Stimulated activated naive CD4-positive, alpha-beta T cell (primary cell): ENCODE data around the gene TMEM201.

Experiments
- DNase-seq, 6 experiments: peaks; one replicate each; lab custom pipeline; 2025; lab: John Stamatoyannopoulos, UW

Gene TMEM201

DNA sequence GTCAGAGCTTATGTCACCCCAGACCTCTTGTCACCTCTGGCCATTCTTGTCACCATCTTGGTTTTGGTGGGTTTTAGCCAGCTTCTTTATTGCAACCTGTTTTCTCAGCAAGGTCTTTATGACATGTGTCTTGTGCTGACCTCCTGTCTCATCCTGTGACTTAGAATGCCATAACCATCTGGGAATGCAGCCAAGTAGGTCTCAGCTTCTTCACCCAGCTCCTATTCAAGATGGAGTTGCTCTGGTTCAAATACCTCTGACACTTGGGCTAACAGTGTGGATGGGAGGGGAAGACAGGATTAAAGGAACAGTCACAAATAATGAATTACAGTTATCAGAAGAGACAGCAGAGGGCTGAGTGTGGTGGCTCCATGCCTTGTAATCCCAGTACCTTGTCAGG lies 32.3 kb downstream of the TMEM201 start:
- no peak for DNase-seq

GRCh38 chr1:9624081-9624480 lies 35.4 kb downstream of the TMEM201 start:
- DNase-seq: no peak

- DNase-seq: peak in 1 of 6 experiments; percentile 2
These were observed 36.3 kb downstream of the TMEM201 start for GRCh38 chr1:9625030-9625429.

DNA sequence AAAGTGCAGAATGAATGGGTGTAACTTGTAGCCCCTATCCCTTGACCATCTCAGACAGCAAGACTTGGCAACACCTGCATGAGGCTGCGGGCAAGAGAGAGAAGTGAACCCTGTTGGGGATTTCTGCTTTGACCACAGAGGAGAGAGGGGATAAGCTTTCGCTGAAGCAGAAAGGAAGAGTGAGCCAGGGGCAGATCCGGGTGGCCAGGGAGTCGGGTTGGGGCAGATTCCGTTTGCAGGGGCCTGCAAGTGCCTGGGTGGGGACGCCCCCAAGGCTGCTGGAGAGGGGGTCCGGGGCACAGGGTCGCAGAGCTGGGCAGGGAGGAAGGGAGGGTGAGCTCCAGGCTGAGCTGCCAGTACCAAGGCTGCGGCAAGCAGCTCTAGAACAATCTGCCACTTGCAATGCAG lies 37.5 kb downstream of the TMEM201 start:
- no peak for DNase-seq

DNA sequence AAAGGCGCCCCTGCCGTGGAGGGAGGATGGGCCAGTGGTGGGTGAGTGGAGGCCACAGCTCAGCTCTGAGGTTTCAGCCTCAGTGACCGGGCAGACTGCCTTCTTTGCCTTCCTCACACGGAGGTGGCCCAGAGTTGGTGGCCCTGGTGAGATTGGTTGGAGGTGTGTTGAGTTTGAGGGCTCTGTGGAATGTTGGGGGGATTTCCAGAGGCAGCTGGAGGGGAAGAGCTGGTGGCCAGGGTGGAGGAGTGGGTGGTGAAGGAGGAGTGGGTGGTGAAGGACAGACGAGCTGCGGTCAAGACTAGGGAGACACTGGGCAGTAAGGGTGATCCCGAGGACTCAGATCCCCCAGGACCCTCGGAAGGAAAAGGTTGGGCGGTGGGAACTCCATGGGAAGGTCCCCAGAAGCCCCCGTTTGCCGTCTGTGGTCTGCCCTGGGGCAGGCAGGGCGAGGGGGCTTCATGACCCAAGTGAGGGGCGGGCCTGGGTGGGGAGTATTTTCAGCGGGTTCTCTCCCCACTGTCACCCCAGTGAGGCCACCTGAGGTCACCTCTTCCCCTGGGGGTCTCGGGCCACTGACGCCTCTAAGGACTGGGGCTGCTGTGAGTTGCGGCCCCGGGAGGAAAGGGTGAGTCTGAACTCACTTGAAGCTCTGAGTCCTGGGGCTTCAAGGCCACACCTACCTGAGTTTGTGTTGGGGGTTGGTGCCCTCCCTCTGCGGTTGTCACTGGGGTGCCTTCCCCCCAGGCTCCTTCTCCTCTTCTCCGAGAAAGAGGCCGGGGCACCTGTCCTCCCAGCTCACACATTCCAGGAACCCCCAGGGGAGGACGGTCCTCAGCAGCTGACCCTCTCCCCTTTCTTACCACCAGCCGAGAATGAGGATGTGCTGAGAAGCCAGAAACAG lies 40.1 kb downstream of the TMEM201 start:
- peak; percentile 55 to 86 (median 68) for DNase-seq

- DNase-seq: peak; percentile 57 to 87 (median 72)
These were observed 40.9 kb downstream of the TMEM201 start for GRCh38 chr1:9629445-9630201.

- DNase-seq: peak in 4 of 6 experiments; percentile 30 to 74 (median 46)
These were observed 41.8 kb downstream of the TMEM201 start for GRCh38 chr1:9630331-9631111.

DNA sequence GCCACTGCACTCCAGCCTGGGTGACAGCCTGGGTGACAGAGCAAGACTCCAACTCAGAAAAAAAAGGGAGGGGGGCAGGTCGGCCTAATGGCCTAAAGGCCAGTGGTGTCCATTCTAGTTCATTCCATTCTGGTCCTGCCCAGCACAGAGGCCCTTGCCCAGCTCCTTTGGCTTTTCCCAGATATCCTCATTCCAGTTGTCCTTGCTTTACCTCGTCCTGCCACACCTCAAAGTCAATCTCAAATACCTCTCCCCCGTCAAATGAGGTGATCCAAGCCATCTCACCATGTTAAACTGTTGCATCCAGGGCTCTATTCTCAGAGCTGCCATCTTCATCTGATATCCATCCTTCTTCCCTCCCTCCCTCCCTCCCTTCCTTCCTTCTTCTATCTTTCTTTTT lies 42.9 kb downstream of the TMEM201 start:
- no peak for DNase-seq

- no peak for DNase-seq
These were observed 44.8 kb downstream of the TMEM201 start for GRCh38 chr1:9633493-9633892.

DNA sequence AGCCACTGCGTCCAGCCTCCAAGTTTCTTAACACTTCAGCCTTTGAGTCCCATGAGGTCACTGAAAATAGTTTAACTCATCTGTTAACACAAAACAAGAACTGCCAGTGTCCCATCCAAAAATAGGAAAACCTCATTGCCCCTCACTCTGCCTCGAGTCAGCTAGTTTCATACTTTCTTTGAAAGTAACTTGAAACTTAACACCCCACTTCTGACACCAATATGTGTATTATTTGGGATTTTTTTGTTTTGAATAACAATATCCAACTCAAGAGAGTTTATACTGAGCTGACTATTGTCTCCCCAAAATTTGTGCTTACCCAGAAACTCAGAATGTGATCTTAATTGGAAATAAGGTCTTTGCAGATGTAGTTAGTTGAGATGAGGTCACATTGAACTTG lies 45.9 kb downstream of the TMEM201 start:
- DNase-seq: no peak

DNA sequence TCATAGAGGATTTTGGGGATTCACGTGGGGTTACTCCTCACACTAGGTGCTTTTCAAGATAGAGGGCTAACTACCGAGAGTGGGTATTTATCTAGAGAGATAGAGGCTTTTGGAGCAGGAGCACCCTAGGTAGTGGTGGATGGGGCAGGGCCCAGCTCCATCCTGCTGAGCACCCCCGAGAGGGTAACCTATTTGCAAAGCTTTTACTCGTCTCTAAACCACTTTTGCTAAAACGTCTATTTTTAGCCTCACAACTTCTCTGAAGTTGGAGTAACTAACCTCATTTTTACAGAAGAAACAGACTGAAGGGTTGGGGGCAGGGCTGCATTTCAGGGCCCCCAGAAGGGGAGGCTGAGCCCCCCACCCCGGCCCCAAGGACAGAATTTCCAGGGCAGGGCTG lies 50.5 kb downstream of the TMEM201 start:
- peak in 1 of 6 experiments; percentile 18 for DNase-seq

DNA sequence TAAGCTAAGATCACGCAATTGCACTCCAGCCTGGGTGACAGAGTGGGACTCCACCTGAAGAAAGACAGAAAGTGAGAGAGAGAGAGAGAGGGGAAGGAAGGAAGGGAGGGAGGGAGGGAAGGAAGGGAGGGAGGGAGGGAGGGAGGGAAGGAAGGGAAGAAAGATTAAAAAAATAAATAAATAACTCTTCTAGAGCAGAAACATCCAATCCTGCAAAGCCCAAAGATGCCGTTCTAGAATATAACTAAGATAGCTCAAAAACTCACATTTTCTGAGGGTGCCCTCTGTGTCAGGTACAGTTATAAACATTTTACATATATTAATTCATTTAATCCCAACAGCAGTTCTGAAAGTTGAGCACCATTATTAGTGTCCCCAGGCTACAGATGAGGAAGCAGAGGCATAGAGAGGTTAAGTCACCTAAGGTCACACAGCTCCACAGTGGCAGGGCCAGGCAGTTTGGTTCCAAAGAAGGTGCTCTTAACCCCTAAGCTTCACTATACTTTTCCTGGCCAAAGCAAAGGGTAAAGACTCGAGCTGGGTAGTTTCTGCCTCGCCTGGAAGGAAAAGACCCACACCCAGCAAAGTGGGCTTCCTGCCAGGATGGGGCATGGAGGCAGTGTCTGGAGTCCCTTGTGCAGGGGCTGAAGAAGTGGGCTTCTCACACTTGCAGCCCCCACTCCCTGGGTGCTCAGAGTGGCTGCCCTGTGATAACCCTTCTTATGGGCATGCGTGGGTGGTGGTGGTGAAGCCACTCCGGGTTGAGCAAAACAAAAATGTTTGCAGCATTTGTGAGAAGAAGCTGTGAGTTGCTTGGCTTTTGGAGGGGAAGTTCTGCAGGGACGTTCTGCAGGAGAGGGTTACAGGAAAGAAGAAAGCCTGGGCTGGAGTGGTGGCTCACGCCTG lies 54.9 kb downstream of the TMEM201 start:
- DNase-seq: peak in 2 of 6 experiments; percentile 13 to 16

DNA sequence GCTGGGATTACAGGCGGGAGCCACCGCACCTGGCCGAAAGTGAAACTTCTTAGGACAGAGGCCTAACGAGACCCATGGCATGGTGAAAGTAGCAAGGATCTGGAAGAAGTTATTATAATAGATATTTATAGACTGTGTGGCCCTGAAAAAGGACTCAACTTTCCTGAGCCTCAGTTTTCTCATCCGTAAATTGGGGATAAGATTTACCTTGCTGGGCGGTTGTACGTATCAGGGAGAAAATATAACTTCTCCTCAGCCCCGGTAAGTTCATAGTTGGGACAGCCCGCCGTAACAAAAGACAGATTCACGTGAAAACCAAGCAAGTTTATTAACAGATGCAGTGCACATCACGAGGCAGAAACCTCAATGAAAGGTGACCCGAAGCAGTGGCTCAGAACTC lies 57.3 kb downstream of the TMEM201 start:
- no peak for DNase-seq

- no peak for DNase-seq
These were observed 59.5 kb downstream of the TMEM201 start for GRCh38 chr1:9648171-9648570.

GRCh38 chr1:9649769-9650168 lies 61.1 kb downstream of the TMEM201 start:
- no peak for DNase-seq

GRCh38 chr1:9651220-9651564 lies 62.5 kb downstream of the TMEM201 start:
- peak in 1 of 6 experiments; percentile 43 for DNase-seq

- peak in 5 of 6 experiments; percentile 34 to 47 (median 43) for DNase-seq
These were observed 63.1 kb downstream of the TMEM201 start, which contains the start of gene PIK3CD for GRCh38 chr1:9651565-9652378. Gene PIK3CD, plus strand, starts transcription at chr1:9651731. Its CDS starts 58,725 bp downstream, at chr1:9710456.

- peak; percentile 52 to 84 (median 74) for DNase-seq
These were observed 63.9 kb downstream of the TMEM201 start for GRCh38 chr1:9652379-9653209.

DNA sequence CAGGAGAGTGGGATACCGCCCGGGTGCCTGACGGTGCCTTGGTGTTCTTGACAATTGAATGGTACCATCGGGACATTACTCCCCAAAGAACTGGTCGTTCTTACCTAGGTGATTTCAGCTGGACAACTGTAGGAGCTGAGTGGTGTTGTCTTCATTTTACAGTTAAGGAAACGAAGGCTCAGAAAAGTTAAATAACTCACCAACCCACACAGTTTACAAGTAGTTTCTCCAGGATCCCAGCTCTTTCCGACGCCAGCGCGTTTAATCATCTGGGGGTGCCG lies 64.4 kb downstream of the TMEM201 start:
- peak in 2 of 6 experiments; percentile 48 to 58 for DNase-seq
